Stimulated activated CD4-positive, alpha-beta T cell treated with anti-CD3 and anti-CD28 coated beads, Interleukin-15, amount 100 ng/mL, for 1 hour (primary cell): ENCODE data around the gene ADCY10.
A peak's percentile ranks its signal among the peaks of the same experiment; 100 is the strongest.
"Not testable (repeated sequence)": the region's sequence is repeated elsewhere in the genome, so short reads cannot be mapped to it uniquely, and the experiment has no call there.

Experiments
- DNase-seq, 2 donors: peaks; one replicate each; pipeline ENCODE4 v3.0.0-alpha.2; 2020; ENCODE audit warnings: low read depth in 1 of 2, low spot score in 1 of 2

ADCY10 gene

GRCh38 chr1:167913895-167914496, at the start of gene ADCY10:
Gene ADCY10, minus strand, starts transcription at chr1:167914134. Its CDS starts 8,994 bp downstream, at chr1:167905140.
- no peak for DNase-seq

GRCh38 chr1:167957710-167958109, 43.8 kb upstream of the ADCY10 start:
- no peak for DNase-seq

GRCh38 chr1:167955915-167956314, 42.0 kb upstream of the ADCY10 start:
- no peak for DNase-seq

DNA sequence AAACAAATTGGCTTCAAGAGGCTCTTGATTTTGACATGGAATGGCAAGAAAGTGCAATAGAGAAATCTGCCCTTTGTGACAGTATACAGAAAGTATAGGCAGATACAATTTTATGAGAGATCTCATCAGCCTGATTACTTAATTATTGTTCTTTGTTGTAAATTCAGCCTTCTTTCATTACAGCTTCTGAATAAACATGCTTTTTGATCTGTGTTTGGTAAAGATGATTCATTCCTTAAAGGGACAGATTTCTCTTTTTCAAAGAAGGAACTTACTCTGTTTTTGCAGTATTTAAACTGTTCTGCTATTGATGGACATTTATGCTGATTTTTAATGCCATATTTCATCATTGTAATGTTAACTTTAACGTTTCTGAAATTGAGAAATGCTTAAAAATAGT, 36.6 kb upstream of the ADCY10 start:
- DNase-seq: no peak

- DNase-seq: no peak
Observed at GRCh38 chr1:167949785-167950184, 35.9 kb upstream of the ADCY10 start.

DNA sequence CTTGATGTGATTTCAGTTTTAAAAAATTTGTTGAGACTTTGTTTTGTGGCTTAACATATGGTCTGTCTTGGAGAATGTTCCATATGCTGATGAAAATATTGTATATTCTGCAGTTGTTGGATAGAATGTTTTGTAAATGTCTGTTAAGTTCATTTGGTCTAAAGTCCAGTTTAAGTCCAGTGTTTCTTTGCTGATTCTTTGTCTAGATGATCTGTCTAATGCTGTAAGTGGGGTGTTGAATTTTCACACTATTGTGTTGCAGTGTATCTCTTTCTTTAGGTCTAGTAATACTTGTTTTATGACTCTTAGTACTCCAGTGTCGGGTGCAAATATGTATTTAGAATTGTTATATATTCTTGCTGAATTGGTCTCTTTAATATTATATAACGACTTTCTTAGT, 33.8 kb upstream of the ADCY10 start:
- DNase-seq: no peak

GRCh38 chr1:167943541-167943940, 29.6 kb upstream of the ADCY10 start:
- no peak for DNase-seq

- no peak for DNase-seq
Observed at GRCh38 chr1:167940264-167940663, 26.3 kb upstream of the ADCY10 start.

DNA sequence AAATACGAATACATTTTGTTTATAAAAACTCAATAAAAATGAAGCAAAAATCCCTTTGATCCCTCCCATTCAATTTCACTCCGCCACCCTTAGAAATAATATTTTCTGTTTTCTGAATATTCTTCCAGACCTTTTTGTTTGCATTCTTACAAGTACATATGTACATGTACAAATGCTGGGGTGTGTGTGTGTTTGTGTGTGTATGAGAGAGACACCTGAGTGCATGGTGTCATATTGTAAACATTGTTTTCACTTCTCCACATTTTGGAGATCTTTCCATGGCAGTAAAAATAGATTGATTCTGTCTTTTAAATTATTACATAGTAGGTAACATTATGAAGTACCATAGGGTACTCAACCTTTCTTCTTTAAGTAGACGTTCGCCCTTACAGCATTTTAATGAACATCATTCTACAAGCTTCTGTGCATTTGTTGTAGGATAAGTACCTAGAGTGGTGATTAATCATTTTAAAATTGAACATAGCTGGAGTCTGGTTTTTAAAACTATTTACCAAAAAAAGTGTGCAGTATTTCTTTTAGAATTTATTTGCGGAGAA, 24.2 kb upstream of the ADCY10 start:
- DNase-seq: no peak

DNA sequence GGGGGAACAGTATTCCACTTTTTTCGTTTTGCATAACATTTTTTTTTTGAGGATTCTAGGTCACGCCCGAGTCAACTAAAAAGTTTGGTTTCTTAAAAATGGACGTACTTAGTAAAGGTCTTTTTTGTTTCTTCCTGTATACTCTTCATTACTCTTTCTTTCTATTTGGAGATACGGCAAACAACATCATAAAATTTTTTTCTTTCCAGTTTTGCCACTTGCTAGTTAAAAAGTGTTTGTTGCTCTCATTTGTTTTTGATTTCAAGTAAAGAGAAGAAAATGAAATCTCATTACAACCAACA, 23.7 kb upstream of the ADCY10 start:
- DNase-seq: no peak

DNA sequence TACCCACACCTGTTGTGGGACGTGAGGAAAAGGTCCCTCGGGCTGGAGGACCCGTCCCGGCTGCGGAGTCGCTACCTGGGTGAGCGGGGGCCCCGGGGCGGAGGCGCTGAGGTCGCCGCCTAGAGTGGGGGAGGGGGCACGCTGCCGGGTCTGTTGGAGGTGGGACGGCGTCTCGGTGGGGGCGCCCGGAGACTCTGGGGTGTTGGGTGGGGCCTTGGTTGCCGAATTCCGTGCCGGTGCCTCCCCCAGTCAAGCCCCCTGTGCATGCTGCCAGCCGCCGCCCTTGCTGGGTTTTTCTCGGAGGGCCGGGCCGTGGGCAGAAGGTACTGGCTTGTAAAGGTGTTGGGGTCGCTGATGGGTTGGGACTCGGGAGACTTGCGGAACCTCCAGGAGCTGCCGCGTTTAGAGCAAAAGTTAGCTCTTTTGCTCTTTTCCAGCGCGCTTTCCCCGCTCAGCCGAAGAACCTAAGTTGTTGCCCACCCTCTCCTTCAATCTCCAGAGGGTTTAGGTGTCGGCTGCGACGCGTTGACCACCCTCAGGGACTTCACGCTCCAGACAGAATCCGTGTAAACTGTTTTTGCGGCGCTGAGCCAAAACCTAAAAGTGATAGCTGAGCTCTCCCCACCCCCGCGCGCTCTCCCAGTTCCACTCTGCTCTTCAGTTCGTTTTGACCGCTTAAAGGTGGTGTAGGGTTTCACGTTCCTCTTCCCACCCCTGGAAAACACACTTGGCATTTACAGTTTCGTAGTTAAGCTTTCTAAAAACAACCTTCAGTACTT, 23.2 kb upstream of the ADCY10 start, which contains the start of gene MPC2:
Gene MPC2, minus strand, starts transcription at position 143 of the 779 bp plus-strand sequence. CDS start 1,231 bp downstream, outside the sequence.
- DNase-seq: peak; percentile 30 to 53

DNA sequence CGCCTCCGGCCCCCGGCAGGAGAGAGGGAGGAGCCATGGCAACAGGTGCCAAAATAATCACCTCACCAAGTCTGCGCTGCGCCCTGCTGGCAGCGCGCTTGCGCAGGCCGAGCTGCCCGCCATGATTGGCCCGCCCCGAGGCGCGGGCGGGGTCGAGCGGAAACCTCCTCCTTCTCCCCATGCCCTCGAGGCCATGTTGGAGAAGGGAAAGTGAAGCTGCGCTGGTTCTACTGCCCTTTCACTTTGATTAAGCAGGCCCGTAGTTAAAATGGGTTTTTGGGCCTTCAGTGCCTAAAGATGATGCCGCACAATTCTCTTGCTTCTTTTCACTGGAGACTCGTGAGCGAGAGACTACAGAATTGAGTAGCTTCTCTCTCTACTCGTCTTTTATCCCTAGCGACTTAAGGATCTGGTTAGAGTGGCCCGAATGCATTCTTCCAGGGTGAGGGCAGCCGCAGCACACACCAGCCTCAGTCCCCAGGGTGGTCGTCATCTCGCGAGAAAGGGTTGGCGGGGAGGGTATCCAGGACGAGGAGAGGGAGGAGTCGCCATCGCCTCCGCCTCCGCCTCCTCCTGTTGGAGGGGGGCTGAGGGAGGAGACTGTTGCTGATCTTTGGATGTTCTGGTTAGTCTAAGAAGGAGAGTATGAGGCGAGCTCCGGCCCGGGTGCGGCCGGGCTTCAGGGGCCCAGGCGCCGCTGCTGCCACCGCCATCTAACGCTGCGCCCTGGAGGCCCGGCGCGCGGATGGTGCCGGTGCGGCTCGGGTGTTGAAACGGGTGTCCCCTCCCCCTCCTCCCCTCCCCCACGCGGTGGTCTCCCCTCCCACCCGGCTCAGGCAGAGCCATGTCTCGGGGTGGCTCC, 22.4 kb upstream of the ADCY10 start, which contains the start of gene DCAF6:
Gene DCAF6, plus strand, starts transcription at position 616 of the 862 bp plus-strand sequence. Its CDS starts 229 bp downstream, at position 845.
- peak; percentile 93 to 96 for DNase-seq

GRCh38 chr1:167935216-167936067, 21.5 kb upstream of the ADCY10 start:
- peak in 1 of 2 donors; percentile 5 for DNase-seq

DNA sequence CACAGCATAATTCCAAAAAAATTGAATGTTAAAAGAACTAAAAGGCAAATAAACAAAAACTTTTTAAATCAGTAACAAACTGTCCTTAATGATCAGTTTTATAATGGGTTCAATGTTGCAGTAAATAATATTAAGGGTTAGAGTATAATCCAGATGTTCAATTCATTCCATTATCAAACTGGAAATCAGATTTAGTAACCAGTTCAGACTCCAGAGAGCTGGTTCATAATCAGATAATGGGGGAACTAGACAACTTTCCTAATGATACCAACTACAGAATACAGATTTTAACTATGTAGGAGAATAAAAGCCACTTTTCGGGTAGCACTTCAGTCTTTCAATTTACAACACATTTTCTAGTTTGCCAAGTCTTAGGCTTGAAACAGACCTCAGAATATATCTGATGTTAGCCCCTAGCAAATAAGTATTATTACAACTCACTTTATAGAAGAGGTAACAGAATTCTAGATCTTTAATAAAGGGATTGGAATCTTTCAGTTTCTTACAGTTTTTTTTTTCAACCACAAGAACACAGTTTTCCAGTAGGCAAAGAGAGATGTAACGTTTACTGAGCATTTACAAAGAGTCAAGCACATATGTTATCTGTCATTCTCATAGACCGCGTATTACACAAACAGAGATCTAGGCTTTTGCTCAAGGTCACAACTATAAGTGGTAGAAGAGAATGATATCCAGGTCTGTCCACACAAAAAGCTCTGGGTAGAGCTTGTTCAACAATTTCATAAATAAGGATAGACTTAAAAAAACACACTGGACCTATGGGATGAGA, 20.7 kb upstream of the ADCY10 start:
- no peak for DNase-seq

GRCh38 chr1:167933788-167934187, 19.9 kb upstream of the ADCY10 start:
- DNase-seq: no peak

GRCh38 chr1:167929725-167930124, 15.8 kb upstream of the ADCY10 start:
- no peak for DNase-seq

GRCh38 chr1:167928919-167929318, 15.0 kb upstream of the ADCY10 start:
- not testable (repeated sequence) for DNase-seq

DNA sequence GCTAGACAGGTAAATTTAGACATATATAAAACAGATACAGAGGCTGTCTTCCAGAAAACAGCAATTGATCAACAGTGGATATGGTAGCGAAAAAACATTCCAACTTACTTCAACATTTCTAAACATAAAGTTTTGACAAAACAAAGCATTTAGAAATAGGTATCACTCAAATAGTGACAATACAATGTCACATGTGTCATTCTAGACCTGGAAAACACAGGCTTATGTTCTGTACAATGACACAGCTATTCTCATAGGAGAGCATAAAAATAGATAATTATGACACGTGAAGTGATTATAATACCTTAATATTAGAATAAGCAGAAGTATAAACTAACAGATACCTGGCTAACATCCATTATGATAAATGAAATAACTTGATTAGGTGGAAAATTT, 14.5 kb upstream of the ADCY10 start:
- DNase-seq: no peak

DNA sequence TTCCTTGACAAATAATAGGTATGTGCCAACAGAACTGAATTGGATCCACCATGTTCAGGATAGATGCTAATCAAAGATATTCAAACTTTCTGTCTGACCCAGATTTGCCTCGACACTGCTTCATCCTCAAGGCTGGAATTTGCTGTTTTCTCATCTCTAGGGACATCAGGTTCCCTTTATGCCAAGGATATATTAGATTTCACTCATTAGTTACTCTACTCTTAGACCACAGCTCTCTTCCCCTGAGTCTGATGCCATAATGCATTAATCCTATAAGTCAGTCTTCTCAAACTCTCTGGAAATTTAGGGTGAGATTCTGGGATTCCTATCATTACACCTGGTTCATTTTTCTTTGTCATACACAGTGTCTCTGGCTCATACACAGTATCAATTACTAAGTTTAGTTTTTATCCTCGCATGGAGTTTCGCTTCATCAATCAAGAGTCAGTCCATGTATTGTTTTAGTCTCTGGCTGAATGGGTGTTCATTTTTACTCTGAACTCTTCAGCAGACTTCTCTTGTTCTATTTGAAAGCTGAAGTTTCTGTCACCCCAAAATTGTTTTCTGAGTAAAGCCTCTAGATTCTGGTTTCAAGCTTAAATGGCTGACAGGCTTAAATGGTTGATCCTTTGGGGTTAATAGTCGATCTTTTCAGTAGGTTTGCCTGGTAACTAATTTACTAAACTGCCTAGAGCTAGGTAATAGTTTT, 13.3 kb upstream of the ADCY10 start:
- DNase-seq: no peak
